Activated CD4-positive, CD25-positive, alpha-beta regulatory T cell treated with anti-CD3 and anti-CD28 coated beads, Interleukin-2, amount 50 U/mL, for 16 hours (primary cell): ENCODE results near the gene PATL2.
"Not testable (repeated sequence)": the region's sequence is repeated elsewhere in the genome, so short reads cannot be mapped to it uniquely, and the experiment has no call there.

Source experiments
- DNase-seq: peaks from one replicate; pipeline ENCODE4 v3.0.0-alpha.2; 2020; ENCODE audit warnings: low read depth, low spot score

PATL2 gene

GRCh38 chr15:44690245-44690644, 20.9 kb downstream of the PATL2 start:
- not testable (repeated sequence) for DNase-seq

- DNase-seq, result not testable (repeated sequence)
Observed at GRCh38 chr15:44689318-44689717, 21.8 kb downstream of the PATL2 start.

GRCh38 chr15:44682809-44683682, 28.1 kb downstream of the PATL2 start:
- DNase-seq, result peak; percentile 55

- no peak for DNase-seq
Observed at GRCh38 chr15:44682211-44682610, 28.9 kb downstream of the PATL2 start.

- no peak for DNase-seq
Observed at GRCh38 chr15:44676676-44677075, 34.4 kb downstream of the PATL2 start.

- no peak for DNase-seq
Observed at GRCh38 chr15:44675911-44676310, 35.2 kb downstream of the PATL2 start.

- no peak for DNase-seq
Observed at GRCh38 chr15:44673639-44674038, 37.5 kb downstream of the PATL2 start.

GRCh38 chr15:44670087-44670950, 40.8 kb downstream of the PATL2 start:
- no peak for DNase-seq

GRCh38 chr15:44668921-44669320, 42.2 kb downstream of the PATL2 start:
- no peak for DNase-seq

- DNase-seq, result no peak
Observed at GRCh38 chr15:44667039-44667360, 44.1 kb downstream of the PATL2 start.

GRCh38 chr15:44666210-44667038, 44.7 kb downstream of the PATL2 start:
- DNase-seq, result no peak

GRCh38 chr15:44663410-44664308, 47.5 kb downstream of the PATL2 start, which contains the start of gene SPG11:
Gene SPG11, minus strand, starts transcription at chr15:44663662. Its CDS starts 15 bp downstream, at chr15:44663647.
- peak; percentile 92 for DNase-seq

- peak; percentile 70 for DNase-seq
Observed at GRCh38 chr15:44662478-44663409, 48.4 kb downstream of the PATL2 start.

- DNase-seq, result no peak
Observed at GRCh38 chr15:44661576-44661975, 49.5 kb downstream of the PATL2 start.

- DNase-seq, result no peak
Observed at GRCh38 chr15:44659056-44659455, 52.1 kb downstream of the PATL2 start.

GRCh38 chr15:44657378-44657777, 53.7 kb downstream of the PATL2 start:
- DNase-seq, result no peak

- DNase-seq, result no peak
Observed at GRCh38 chr15:44656913-44657312, 54.2 kb downstream of the PATL2 start.

GRCh38 chr15:44656298-44656697, 54.8 kb downstream of the PATL2 start:
- no peak for DNase-seq

- no peak for DNase-seq
Observed at GRCh38 chr15:44654858-44655257, 56.3 kb downstream of the PATL2 start.

GRCh38 chr15:44647637-44648036, 63.5 kb downstream of the PATL2 start:
- DNase-seq, result no peak
